Measurements from ENCODE around the gene AKAP14.

The AKAP14 gene

DNA sequence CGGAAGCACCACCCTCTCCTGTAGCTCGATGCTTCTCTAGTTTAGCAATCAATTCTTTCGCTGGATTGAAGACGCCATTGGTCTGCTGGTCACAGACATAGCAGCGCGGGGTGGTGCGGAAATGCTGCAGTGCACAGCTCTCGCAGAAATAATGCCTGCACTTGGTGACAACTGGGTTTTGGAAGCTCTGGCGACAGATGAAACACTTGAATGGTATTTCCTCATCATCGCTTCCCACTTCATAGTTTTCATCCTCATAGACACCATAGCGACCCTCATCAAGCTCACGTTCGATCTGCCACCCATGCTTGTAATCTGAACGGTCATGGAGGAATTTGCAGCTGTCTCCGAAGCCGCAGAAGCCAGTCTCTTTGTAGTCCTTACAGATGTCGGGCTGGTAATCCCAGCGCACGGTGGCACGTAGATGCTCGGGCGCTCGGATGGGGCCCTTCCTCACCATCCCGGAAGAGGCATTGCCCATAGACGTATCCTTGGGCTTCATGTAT lies 25.0 kb upstream of the AKAP14 start:
- TF ChIP-seq, protein P1, sequence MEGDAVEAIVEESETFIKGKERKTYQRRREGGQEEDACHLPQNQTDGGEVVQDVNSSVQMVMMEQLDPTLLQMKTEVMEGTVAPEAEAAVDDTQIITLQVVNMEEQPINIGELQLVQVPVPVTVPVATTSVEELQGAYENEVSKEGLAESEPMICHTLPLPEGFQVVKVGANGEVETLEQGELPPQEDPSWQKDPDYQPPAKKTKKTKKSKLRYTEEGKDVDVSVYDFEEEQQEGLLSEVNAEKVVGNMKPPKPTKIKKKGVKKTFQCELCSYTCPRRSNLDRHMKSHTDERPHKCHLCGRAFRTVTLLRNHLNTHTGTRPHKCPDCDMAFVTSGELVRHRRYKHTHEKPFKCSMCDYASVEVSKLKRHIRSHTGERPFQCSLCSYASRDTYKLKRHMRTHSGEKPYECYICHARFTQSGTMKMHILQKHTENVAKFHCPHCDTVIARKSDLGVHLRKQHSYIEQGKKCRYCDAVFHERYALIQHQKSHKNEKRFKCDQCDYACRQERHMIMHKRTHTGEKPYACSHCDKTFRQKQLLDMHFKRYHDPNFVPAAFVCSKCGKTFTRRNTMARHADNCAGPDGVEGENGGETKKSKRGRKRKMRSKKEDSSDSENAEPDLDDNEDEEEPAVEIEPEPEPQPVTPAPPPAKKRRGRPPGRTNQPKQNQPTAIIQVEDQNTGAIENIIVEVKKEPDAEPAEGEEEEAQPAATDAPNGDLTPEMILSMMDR (IDR thresholded peaks at IDR 0.05; ENCODE audit: low read length), result no peak
- TF ChIP-seq EZH2 (IDR thresholded peaks at IDR 0.05; ENCODE audit: borderline replicate concordance, low read length), result no peak
- Histone ChIP-seq H3K27me3 (ENCODE audit: insufficient read depth, low read length) (no peaks in the 10 kb centered on the region), H3K27ac (ENCODE audit: low read depth, low read length, poor library complexity, severe bottlenecking) (peak overlapping the region; percentile 92), H3K4me3 (ENCODE audit: low read depth, low read length, poor library complexity, severe bottlenecking) (peak overlapping the region; percentile 80), H3K4me1 (ENCODE audit: insufficient read depth, low read length, severe bottlenecking) (peaks cover 8% of the 10 kb centered on the region), H3K4me2 (ENCODE audit: low read length) (peak overlapping the region; percentile 95), H3K9ac (ENCODE audit: low read length) (peak overlapping the region; percentile 86), H3K79me2 (ENCODE audit: insufficient read depth, low read length) (0 out of 2 replicates have a peak, but pooled peaks cover 6% of the 10 kb centered on the region), H3K9me2 (ENCODE audit: low read depth, low read length) (no peaks in the 10 kb centered on the region), H3K9me3 (ENCODE audit: low read length) (no peaks in the 10 kb centered on the region), H2AFZ (ENCODE audit: low read length) (no peak overlapping the region), H3K36me3 (ENCODE audit: insufficient read depth, low read length) (peaks cover 16% of the 10 kb centered on the region), H3F3A (ENCODE audit: insufficient read depth, low read length) (no peaks in the 10 kb centered on the region), H4K20me1 (ENCODE audit: insufficient read depth, low read length) (no peaks in the 10 kb centered on the region)

DNA sequence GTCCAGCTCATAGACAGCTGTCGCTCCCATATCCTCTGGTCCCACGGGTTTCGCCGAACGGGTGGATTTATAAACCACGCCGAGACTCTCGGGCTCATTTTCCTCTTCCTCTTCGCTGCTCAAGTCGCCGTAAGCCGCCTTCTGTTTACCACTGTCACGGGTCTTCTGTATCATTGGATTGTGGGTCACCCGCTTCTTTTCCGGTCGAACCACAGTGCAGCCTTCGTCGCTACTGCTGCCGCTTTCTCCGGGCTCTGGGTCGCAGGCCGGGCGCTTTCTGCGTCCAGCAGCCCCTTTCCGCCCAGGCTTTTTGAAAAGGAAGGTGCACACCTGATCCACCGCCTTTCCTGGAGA lies 24.5 kb upstream of the AKAP14 start:
- 0 out of 2 replicates have a peak, but pooled peaks cover 6% of the 10 kb centered on the region for H3K79me2 ChIP-seq (ENCODE audit: insufficient read depth, low read length)
- H3K9me3 ChIP-seq (ENCODE audit: low read length), result no peaks in the 10 kb centered on the region
- H3K4me1 ChIP-seq (ENCODE audit: insufficient read depth, low read length, severe bottlenecking), result peaks cover 8% of the 10 kb centered on the region
- H4K20me1 ChIP-seq (ENCODE audit: insufficient read depth, low read length), result no peaks in the 10 kb centered on the region
- H2AFZ ChIP-seq (ENCODE audit: low read length), result no peak overlapping the region
- peak overlapping the region; percentile 80 for H3K4me3 ChIP-seq (ENCODE audit: low read depth, low read length, poor library complexity, severe bottlenecking)
- H3K27ac ChIP-seq (ENCODE audit: low read depth, low read length, poor library complexity, severe bottlenecking), result peak overlapping the region; percentile 92
- H3K4me2 ChIP-seq (ENCODE audit: low read length), result peak overlapping the region; percentile 95
- H3K9me2 ChIP-seq (ENCODE audit: low read depth, low read length), result no peaks in the 10 kb centered on the region
- no peaks in the 10 kb centered on the region for H3K27me3 ChIP-seq (ENCODE audit: insufficient read depth, low read length)
- peaks cover 18% of the 10 kb centered on the region for H3K36me3 ChIP-seq (ENCODE audit: insufficient read depth, low read length)
- H3F3A ChIP-seq (ENCODE audit: insufficient read depth, low read length), result no peaks in the 10 kb centered on the region
- peak overlapping the region; percentile 86 for H3K9ac ChIP-seq (ENCODE audit: low read length)
- TF ChIP-seq EZH2 (IDR thresholded peaks at IDR 0.05; ENCODE audit: borderline replicate concordance, low read length), result no peak
- TF ChIP-seq, protein P1 (IDR thresholded peaks at IDR 0.05; ENCODE audit: low read length), result no peak

DNA sequence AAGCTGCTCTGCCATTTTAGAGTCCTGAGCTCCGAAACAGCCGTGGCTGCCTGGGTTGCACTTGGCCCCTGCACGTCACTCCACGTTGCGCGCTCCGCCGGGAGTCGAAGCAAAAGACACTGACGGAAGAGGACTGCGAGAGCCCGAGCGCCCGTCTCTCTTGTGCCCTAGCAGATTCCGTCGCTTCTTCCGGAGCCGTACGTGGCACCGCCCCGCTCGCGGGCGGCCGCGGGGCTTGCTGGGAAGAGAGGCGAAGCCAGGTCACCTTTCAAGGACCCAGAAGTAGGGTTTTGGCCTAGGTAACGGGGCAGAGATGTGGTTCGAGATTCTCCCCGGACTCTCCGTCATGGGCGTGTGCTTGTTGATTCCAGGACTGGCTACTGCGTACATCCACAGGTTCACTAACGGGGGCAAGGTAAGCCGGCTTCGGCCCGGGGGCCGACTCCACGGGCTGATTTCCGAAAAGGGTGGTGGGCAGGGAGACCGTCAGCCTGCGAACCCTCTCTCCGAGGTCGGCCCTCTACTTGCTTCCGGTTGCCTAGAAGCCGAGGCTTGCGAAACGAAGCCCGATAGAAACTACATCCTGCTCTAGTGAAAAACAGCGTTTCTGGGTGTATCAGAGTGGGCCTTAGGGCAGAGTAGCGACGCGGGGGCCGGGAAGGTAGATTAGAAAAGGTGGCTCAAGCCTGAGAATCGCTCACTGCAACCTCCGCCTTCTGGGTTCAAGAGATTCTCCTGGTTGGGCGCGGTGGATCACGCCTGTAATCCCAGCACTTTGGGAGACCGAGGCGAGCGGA lies 23.9 kb upstream of the AKAP14 start, which contains the start of the genes NDUFA1 and RNF113A:
TSS of gene NDUFA1 (plus strand) at position 234 of the 797 bp plus-strand sequence. CDS start at position 314, 80 bp downstream.
TSS of gene RNF113A (minus strand) at position 135 of the 797 bp plus-strand sequence. CDS start at position 15, 120 bp downstream.
- Histone ChIP-seq H3K4me1 (ENCODE audit: insufficient read depth, low read length, severe bottlenecking) (peaks cover 8% of the 10 kb centered on the region), H3K79me2 (ENCODE audit: insufficient read depth, low read length) (0 out of 2 replicates have a peak, but pooled peaks cover 6% of the 10 kb centered on the region), H3K27me3 (ENCODE audit: insufficient read depth, low read length) (no peaks in the 10 kb centered on the region), H3K27ac (ENCODE audit: low read depth, low read length, poor library complexity, severe bottlenecking) (peak within 1 kb of the TSS; percentile 92), H3K4me3 (ENCODE audit: low read depth, low read length, poor library complexity, severe bottlenecking) (peak within 1 kb of the TSS; percentile 80), H3K9me2 (ENCODE audit: low read depth, low read length) (no peaks in the 10 kb centered on the region), H3F3A (ENCODE audit: insufficient read depth, low read length) (no peaks in the 10 kb centered on the region), H3K4me2 (ENCODE audit: low read length) (peak within 1 kb of the TSS; percentile 95), H3K9me3 (ENCODE audit: low read length) (no peaks in the 10 kb centered on the region), H4K20me1 (ENCODE audit: insufficient read depth, low read length) (no peaks in the 10 kb centered on the region), H2AFZ (ENCODE audit: low read length) (no peak within 1 kb of the TSS; the same call in 1 of the 2 replicates), H3K9ac (ENCODE audit: low read length) (peak within 1 kb of the TSS; percentile 86), H3K36me3 (ENCODE audit: insufficient read depth, low read length) (peaks cover 18% of the 10 kb centered on the region)
- no peak for TF ChIP-seq EZH2 (IDR thresholded peaks at IDR 0.05; ENCODE audit: borderline replicate concordance, low read length)
- TF ChIP-seq, protein P1 (IDR thresholded peaks at IDR 0.05; ENCODE audit: low read length), result no peak
